Ovary (tissue), 9 donors: ENCODE measurements around the gene MAGI1. TPM values are rescaled to one million over a fixed set of nuclear protein-coding genes. Genes with fewer than 3 reads are reported as not detected.

Experiments
- DNase-seq, 5 donors: peaks; one replicate each; pipeline ENCODE4 v3.0.0-alpha.2; 2019 to 2020
- H3K27ac ChIP-seq, 2 donors: fragments of 200-600 bp; one replicate each; pipeline versions ENCODE4 v1.5.1 to v1.8.0; 2019 to 2022
- H3K27me3 ChIP-seq: fragments of 200-600 bp; one replicate; pipeline ENCODE4 v1.8.0; 2022
- H3K36me3 ChIP-seq: fragments of 200-600 bp; sonication (generic); one replicate; pipeline ENCODE4 v1.5.1; 2019
- H3K4me1 ChIP-seq: one replicate; pipeline ENCODE4 v1.8.1; 2013; ENCODE audit warnings: mild to moderate bottlenecking, moderate library complexity; ENCODE audit not compliant: insufficient read depth
- H3K4me3 ChIP-seq: fragments of 200-600 bp; sonication (generic); one replicate; pipeline ENCODE4 v1.5.1; 2017
- H3K9me3 ChIP-seq, 2 donors: fragments of 200-600 bp in 1 of 2; sonication (generic) in 1 of 2; one replicate each; pipeline versions ENCODE4 v1.5.1 to v1.8.1; 2013 to 2019; ENCODE audit warnings: mild to moderate bottlenecking in 1 of 2, moderate library complexity in 1 of 2
- EP300 ChIP-seq: sonication (generic); formaldehyde crosslinking; IDR thresholded peaks from one replicate; pipeline ENCODE4 v1.6.1; 2017; ENCODE audit warnings: antibody characterized with exemption
- POLR2A ChIP-seq: fragments of 450-650 bp; IDR thresholded peaks from one replicate; pipeline ENCODE4 v1.6.1; 2017; ENCODE audit warnings: antibody characterized with exemption, mild to moderate bottlenecking, moderate library complexity
- WGBS, 3 donors: extraction: QIAGEN DNeasy Blood & Tissue Kit in 1 of 3; methylation state at CpG; one replicate each; pipeline versions ENCODE4 v1.1.5 to v1.1.7; 2013 to 2017; 5-methylcytosine and 5-hydroxymethylcytosine counted together
- intact Hi-C, 4 donors: fragments of 100-400 bp; cut with DNase I; formaldehyde crosslinking; loops; one replicate each; pipeline versions ENCODE4 v1.11.0 to v1.15.1; 2022 to 2023
- polyA plus RNA-seq, 2 donors: library from polyadenylated mRNA; stranded (reverse); fragments of 200-250 nt in 1 of 2; fragments of 350-450 nt in 1 of 2; fragmentation: Illumina TruSeq in 1 of 2; extraction: RNeasy Lipid Tissue Mini Kit (QIAGEN cat#74804) in 1 of 2; gene quantifications; one replicate each; pipeline ENCODE4 v1.2.3, GENCODE V29; 2013 to 2014
- total RNA-seq, 7 donors: library from RNA; depleted of rRNA in 2 of 7; stranded (reverse); fragments of >200 nt in 2 of 7; fragmentation: NEBNext Ultra II Directional in 3 of 7; extraction: Animal tissue kit (Norgen Biotek cat#: 25700) in 3 of 7; gene quantifications; one replicate each; pipeline versions ENCODE4 v1.1.0 to v1.2.4, GENCODE V29; 2016 to 2023
- TF ChIP-seq, protein P1 (sequence below), 3 donors: fragments of 450-650 bp in 2 of 3; fragments of 200-600 bp in 1 of 3; IDR thresholded peaks; one replicate each; pipeline versions ENCODE4 v1.5.1 to v1.8.0; 2016 to 2022; ENCODE audit warnings: antibody characterized with exemption in 3 of 3, mild to moderate bottlenecking in 1 of 3
- donor health status: DM: no; HTN: no; CAD: no; lungs with moderate emphysema.
- donor health status: DM: no; HTN: no; CAD: no.
- donor health status: Bipolar disorder and iron deficiency.
- donor health status: DM: yes; HTN: yes; CAD: no.
- donor health status: DM: no; HTN: no; CAD: no.
- donor health status: DM: yes; HTN: yes; CAD: no.

The MAGI1 gene
- total and polyA plus RNA-seq, 9 donors: 5.5 to 35.7 (median 8.7) TPM

DNA sequence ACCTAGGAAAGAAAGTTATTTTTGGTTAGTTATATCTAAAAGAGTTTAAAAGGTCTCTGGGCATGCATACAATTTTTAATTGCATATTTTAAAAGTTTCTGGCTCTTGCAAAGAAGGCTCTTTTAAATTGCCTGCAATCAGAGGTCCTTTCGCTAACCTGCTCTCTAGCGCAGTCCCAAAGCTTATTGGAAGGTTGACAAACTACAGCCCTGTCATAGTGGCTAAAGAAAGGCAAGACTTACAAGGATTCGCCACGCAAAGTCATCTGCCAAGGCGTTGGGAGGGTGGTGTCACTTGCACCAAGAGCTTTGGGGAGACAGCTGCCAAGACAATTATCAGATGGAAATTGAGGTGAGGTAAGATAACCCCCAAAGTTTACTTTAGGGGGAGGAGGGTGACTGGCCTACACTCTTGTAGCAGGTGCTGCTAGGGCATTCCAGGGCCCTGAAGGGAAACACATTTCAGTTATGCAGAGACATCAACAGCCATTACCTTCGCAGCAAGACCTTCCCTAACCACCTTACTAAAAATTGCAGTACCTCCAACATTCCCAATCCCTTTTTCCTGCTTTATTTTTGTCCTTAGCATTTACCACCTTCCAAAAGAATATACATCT lies 606.2 kb downstream of the MAGI1 start:
- no peak overlapping the region for H3K27ac ChIP-seq
- no peaks in the 10 kb centered on the region for H3K36me3 ChIP-seq
- H3K4me1 ChIP-seq: no peaks in the 10 kb centered on the region
- no peaks in the 10 kb centered on the region for H3K9me3 ChIP-seq
- no peak for DNase-seq
- 94% methylated on average over 6 of the region's 6 CpGs for WGBS, 3 donors
- no peak overlapping the region for H3K4me3 ChIP-seq
- no peaks in the 10 kb centered on the region for H3K27me3 ChIP-seq
- no peak for TF ChIP-seq POLR2A
- TF ChIP-seq EP300: no peak
- TF ChIP-seq, protein P1, sequence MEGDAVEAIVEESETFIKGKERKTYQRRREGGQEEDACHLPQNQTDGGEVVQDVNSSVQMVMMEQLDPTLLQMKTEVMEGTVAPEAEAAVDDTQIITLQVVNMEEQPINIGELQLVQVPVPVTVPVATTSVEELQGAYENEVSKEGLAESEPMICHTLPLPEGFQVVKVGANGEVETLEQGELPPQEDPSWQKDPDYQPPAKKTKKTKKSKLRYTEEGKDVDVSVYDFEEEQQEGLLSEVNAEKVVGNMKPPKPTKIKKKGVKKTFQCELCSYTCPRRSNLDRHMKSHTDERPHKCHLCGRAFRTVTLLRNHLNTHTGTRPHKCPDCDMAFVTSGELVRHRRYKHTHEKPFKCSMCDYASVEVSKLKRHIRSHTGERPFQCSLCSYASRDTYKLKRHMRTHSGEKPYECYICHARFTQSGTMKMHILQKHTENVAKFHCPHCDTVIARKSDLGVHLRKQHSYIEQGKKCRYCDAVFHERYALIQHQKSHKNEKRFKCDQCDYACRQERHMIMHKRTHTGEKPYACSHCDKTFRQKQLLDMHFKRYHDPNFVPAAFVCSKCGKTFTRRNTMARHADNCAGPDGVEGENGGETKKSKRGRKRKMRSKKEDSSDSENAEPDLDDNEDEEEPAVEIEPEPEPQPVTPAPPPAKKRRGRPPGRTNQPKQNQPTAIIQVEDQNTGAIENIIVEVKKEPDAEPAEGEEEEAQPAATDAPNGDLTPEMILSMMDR (IDR thresholded peaks at IDR 0.05): no peak
- intact Hi-C loops: no loop called here

DNA sequence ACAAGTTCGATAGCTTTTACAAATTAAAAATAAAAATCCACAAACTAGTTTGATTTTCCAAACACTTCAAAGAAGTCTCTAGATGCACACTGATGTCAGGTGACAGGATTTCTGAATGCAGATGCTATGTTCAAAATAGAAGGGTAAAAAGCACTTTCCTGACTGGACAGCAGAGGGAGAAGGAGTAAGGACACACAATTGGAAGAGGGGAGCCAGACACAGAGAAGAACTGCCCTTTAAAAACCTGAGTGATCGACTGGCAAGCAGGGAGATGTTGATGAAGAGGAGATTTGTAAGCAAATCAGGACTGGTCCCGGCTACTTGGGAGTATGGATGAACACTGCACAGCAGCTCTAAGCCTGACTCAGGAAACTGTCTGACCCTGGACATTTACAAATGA lies 612.8 kb downstream of the MAGI1 start:
- DNase-seq: no peak
- intact Hi-C loops: no loop called here
- TF ChIP-seq EP300: no peak
- no peak for TF ChIP-seq POLR2A
- TF ChIP-seq, protein P1 (IDR thresholded peaks at IDR 0.05): no peak

DNA sequence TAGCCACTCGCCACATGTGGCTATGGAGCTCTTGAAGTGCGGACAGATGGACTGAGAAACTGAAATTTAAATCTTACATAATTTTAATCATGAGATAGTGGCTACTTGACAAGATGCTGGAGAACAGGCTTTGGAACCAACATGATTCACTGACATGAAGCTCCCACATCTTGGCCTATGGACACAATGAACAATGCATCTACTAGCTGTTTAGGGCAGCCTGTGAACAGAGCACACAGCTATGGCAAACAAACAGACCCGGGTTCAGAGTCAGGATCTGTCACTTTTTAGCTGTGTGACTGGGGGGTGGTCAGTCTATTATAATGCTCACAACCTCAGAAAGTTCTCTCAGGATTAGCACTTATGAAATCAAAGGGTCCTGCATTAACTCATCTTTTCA lies 616.6 kb downstream of the MAGI1 start:
- no peak for TF ChIP-seq EP300
- TF ChIP-seq, protein P1 (IDR thresholded peaks at IDR 0.05): no peak
- no peak for TF ChIP-seq POLR2A
- 90 to 92% (median 90%) methylated on average over 3 of the region's 3 CpGs for WGBS, 3 donors
- intact Hi-C loops: no loop called here
- Histone ChIP-seq H3K9me3 (no peaks in the 10 kb centered on the region), H3K36me3 (no peaks in the 10 kb centered on the region), H3K4me3 (no peak overlapping the region), H3K4me1 (no peaks in the 10 kb centered on the region), H3K27me3 (no peaks in the 10 kb centered on the region), H3K27ac (no peak overlapping the region)
- DNase-seq: no peak

More for the DNA sequence above, 612.8 kb downstream of the MAGI1 start:
- no peaks in the 10 kb centered on the region for H3K4me1 ChIP-seq
- no peak overlapping the region for H3K4me3 ChIP-seq
- H3K27ac ChIP-seq: no peak overlapping the region
- no peaks in the 10 kb centered on the region for H3K9me3 ChIP-seq
- no peaks in the 10 kb centered on the region for H3K36me3 ChIP-seq
- 76 to 79% (median 79%) methylated on average over 3 of the region's 3 CpGs for WGBS, 3 donors
- no peaks in the 10 kb centered on the region for H3K27me3 ChIP-seq

DNA sequence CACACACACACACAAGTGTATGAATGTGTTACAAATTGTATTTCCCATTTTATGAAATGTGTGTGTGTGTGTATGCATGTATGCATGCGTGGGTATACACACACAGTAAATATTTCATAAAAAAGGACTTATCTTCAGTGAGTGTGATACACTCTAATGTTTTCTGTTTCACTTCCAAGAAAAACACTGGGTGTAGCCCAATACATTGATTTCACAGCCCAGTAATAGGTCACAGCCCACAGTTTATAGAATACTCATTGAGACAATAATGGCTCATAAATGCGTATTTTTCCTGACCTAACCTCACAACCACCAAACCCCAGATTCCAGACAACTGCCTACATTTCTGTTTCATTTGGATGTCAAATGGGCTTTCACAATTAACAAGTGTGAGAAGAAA lies 619.5 kb downstream of the MAGI1 start:
- no peak overlapping the region for H3K27ac ChIP-seq
- intact Hi-C loops: no loop called here
- DNase-seq: no peak
- TF ChIP-seq, protein P1 (IDR thresholded peaks at IDR 0.05): no peak
- TF ChIP-seq POLR2A (no peak), EP300 (no peak)
- no peaks in the 10 kb centered on the region for H3K4me1 ChIP-seq
- no peak overlapping the region for H3K4me3 ChIP-seq
- H3K27me3 ChIP-seq: no peaks in the 10 kb centered on the region
- H3K9me3 ChIP-seq: no peaks in the 10 kb centered on the region
- 86 to 95% (median 94%) methylated on average over 2 of the region's 2 CpGs for WGBS, 3 donors
- no peaks in the 10 kb centered on the region for H3K36me3 ChIP-seq
